SK-N-SH (cell line): Measurements from ENCODE around the gene OTOP3. TPM values are rescaled to one million over a fixed set of nuclear protein-coding genes. Genes with fewer than 3 reads are reported as not detected.

Experiments
- CTCF ChIA-PET: fragments of 300-600, 350-600 bp; formaldehyde crosslinking; extraction: SDS; loops from one replicate; lab custom pipeline; 2021; lab: Yijun Ruan, JAX
- POLR2A ChIA-PET: fragments of 350-600 bp; sonication (Branson Sonifier 250); formaldehyde crosslinking; extraction: SDS; loops from one replicate; lab custom pipeline; 2020; ENCODE audit warnings: antibody characterized with exemption, inconsistent platforms; lab: Yijun Ruan, JAX
- DNase-seq: peaks from one replicate; pipeline ENCODE4 v3.0.0; 2012
- H2AFZ ChIP-seq: fragments of 200-600 bp; sonication (generic); 2 replicates; pipeline ENCODE4 v1.8.1; 2016; ENCODE audit warnings: antibody characterized with exemption, mild to moderate bottlenecking, low read depth
- H3F3A ChIP-seq: fragments of 200-600 bp; sonication (generic); replicated peaks from 2 replicates; pipeline ENCODE3; 2016; ENCODE audit warnings: antibody characterized with exemption, mild to moderate bottlenecking; ENCODE audit not compliant: insufficient read depth
- H3K27ac ChIP-seq, 2 experiments: fragments of 200-500 bp in 1 of 2; fragments of 200-600 bp in 1 of 2; sonication (Bioruptor generic) in 1 of 2; sonication (generic), shearing (Covaris generic) in 1 of 2; 2 replicates each; pipeline versions ENCODE4 v1.5.1 to v1.6.1; 2014 to 2016; ENCODE audit warnings: low read depth in 2 of 2, inconsistent platforms in 1 of 2, low read length in 1 of 2, mild to moderate bottlenecking in 1 of 2, mixed read lengths in 1 of 2
- H3K27me3 ChIP-seq: fragments of 200-600 bp; sonication (generic), shearing (Covaris generic); 2 replicates; pipeline ENCODE4 v1.6.1; 2016; ENCODE audit warnings: mixed run types; ENCODE audit not compliant: insufficient read depth
- H3K36me3 ChIP-seq, 2 experiments: fragments of 200-500 bp in 1 of 2; fragments of 200-600 bp in 1 of 2; sonication (Bioruptor generic) in 1 of 2; sonication (generic) in 1 of 2; replicated peaks in 1 of 2; 2 replicates each; pipeline versions ENCODE3 to v1.5.1; 2014 to 2016; ENCODE audit warnings: low read length in 1 of 2, mild to moderate bottlenecking in 1 of 2; ENCODE audit not compliant: insufficient read depth in 2 of 2, control insufficient read depth in 1 of 2
- H3K4me1 ChIP-seq, 2 experiments: fragments of 200-500 bp in 1 of 2; fragments of 200-600 bp in 1 of 2; sonication (Bioruptor generic) in 1 of 2; sonication (generic), shearing (Covaris generic) in 1 of 2; 2 replicates each; pipeline versions ENCODE4 v1.5.1 to v1.6.1; 2014 to 2016; ENCODE audit warnings: low read depth in 1 of 2, low read length in 1 of 2, mixed run types in 1 of 2; ENCODE audit not compliant: insufficient read depth in 2 of 2, control insufficient read depth in 1 of 2
- H3K4me2 ChIP-seq: fragments of 200-600 bp; sonication (generic), shearing (Covaris generic); 2 replicates; pipeline ENCODE4 v1.6.1; 2017; ENCODE audit warnings: mixed run types
- H3K4me3 ChIP-seq, 2 experiments: fragments of 200-500 bp in 1 of 2; fragments of 200-600 bp in 1 of 2; sonication (Bioruptor generic) in 1 of 2; sonication (generic), shearing (Covaris generic) in 1 of 2; 2 replicates each; pipeline versions ENCODE4 v1.5.1 to v1.8.1; 2014 to 2016; ENCODE audit warnings: low read depth in 2 of 2, inconsistent platforms in 1 of 2, low read length in 1 of 2, mild to moderate bottlenecking in 1 of 2, mixed read lengths in 1 of 2, moderate library complexity in 1 of 2
- H3K79me2 ChIP-seq: fragments of 200-600 bp; sonication (generic); 2 replicates; pipeline ENCODE4 v1.8.1; 2017; ENCODE audit warnings: mild to moderate bottlenecking; ENCODE audit not compliant: insufficient read depth
- H3K9ac ChIP-seq: fragments of 200-600 bp; sonication (generic); 2 replicates; pipeline ENCODE4 v1.6.1; 2017; ENCODE audit warnings: mixed run types
- H3K9me2 ChIP-seq: fragments of 200-600 bp; sonication (generic); 2 replicates; pipeline ENCODE4 v1.6.1; 2017; ENCODE audit warnings: mixed run types
- H3K9me3 ChIP-seq: fragments of 200-600 bp; sonication (generic); 2 replicates; pipeline ENCODE4 v1.6.1; 2017; ENCODE audit warnings: mixed run types, mild to moderate bottlenecking, moderate library complexity
- H4K20me1 ChIP-seq: fragments of 200-600 bp; sonication (generic); 2 replicates; pipeline ENCODE4 v1.6.1; 2017; ENCODE audit warnings: mild to moderate bottlenecking, mixed run types; ENCODE audit not compliant: insufficient read depth
- CHD2 ChIP-seq: fragments of 150-350 bp; IDR thresholded peaks from 2 replicates; pipeline ENCODE4 v1.6.1; 2018; ENCODE audit warnings: low read length; ENCODE audit not compliant: partially characterized antibody
- FOSL2 ChIP-seq: IDR thresholded peaks from 2 replicates; pipeline ENCODE4 v1.4.0; 2012; ENCODE audit warnings: low read depth, mild to moderate bottlenecking, moderate library complexity, borderline replicate concordance
- FOXJ3 ChIP-seq: sonication (generic); formaldehyde crosslinking; IDR thresholded peaks from 2 replicates; pipeline ENCODE4 v1.5.1; 2020; ENCODE audit warnings: mild to moderate bottlenecking, missing genetic modification reagents
- GATA2 ChIP-seq: sonication (generic); formaldehyde crosslinking; IDR thresholded peaks from 2 replicates; pipeline ENCODE4 v1.5.0; 2020; ENCODE audit warnings: mild to moderate bottlenecking, missing genetic modification reagents
- MXI1 ChIP-seq: IDR thresholded peaks from 2 replicates; pipeline ENCODE4 v1.6.1; 2012; ENCODE audit warnings: mild to moderate bottlenecking, low read depth, low read length, improper control_type of control experiment
- NRF1 ChIP-seq: IDR thresholded peaks from 2 replicates; pipeline ENCODE4 v1.6.1; 2012; ENCODE audit warnings: low read depth, mild to moderate bottlenecking, low read length
- RFX5 ChIP-seq: IDR thresholded peaks from 2 replicates; pipeline ENCODE4 v1.6.1; 2012; ENCODE audit warnings: mild to moderate bottlenecking, improper control_type of control experiment, low read length
- SIN3A ChIP-seq: IDR thresholded peaks from 2 replicates; pipeline ENCODE4 v1.6.1; 2012; ENCODE audit warnings: low read depth, mild to moderate bottlenecking, low read length, moderate library complexity, borderline replicate concordance
- WGBS: methylation state at CpG from one replicate; pipeline ENCODE4 v1.1.6; 2017; ENCODE audit warnings: low lambda C conversion rate; 5-methylcytosine and 5-hydroxymethylcytosine counted together
- polyA plus RNA-seq, 3 experiments: library from polyadenylated mRNA; depleted of rRNA; stranded (reverse); fragments of >200 nt; gene quantifications; 2 replicates each; pipeline ENCODE4 v1.2.3, GENCODE V29; 2012
- TF ChIP-seq, protein P1 (sequence below): fragments of 200-600 bp; sonication (generic); IDR thresholded peaks from 2 replicates; pipeline ENCODE4 v1.6.1; 2017; ENCODE audit warnings: antibody characterized with exemption, mild to moderate bottlenecking, moderate library complexity
- TF ChIP-seq, protein P2 (sequence below): IDR thresholded peaks from 2 replicates; pipeline ENCODE4 v1.4.0; 2012; ENCODE audit warnings: low read depth, borderline replicate concordance

Gene OTOP3
- polyA plus RNA-seq, 1 of the 3 experiments (the other 2 are of a cell fraction): not detected

DNA sequence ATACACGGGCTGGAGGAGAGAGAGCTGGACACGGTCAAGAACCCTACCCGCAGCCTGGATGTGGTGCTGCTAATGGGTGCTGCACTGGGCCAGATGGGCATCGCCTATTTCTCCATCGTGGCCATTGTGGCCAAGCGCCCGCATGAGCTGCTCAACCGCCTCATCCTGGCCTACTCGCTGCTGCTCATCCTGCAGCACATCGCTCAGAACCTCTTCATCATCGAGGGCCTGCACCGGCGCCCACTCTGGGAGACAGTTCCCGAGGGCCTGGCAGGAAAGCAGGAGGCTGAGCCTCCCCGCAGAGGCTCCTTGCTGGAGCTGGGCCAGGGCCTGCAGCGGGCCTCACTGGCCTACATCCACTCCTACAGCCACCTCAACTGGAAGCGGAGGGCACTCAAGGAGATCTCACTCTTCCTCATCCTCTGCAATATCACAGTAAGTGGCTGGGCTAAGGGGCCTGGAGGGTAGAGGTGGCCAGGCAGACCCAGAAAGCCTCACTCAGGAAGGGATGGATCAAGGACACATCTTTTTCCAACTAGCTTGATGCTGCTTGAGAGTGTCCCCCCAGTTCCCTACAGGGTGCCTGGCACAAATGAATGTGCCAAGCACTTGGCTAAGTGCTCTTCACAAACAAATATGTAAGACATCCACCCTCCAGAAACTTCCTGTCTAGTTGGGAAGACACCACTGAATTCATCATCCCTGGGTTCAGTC is 11.5 kb downstream of the OTOP3 start (continued):
- TF ChIP-seq, protein P1, sequence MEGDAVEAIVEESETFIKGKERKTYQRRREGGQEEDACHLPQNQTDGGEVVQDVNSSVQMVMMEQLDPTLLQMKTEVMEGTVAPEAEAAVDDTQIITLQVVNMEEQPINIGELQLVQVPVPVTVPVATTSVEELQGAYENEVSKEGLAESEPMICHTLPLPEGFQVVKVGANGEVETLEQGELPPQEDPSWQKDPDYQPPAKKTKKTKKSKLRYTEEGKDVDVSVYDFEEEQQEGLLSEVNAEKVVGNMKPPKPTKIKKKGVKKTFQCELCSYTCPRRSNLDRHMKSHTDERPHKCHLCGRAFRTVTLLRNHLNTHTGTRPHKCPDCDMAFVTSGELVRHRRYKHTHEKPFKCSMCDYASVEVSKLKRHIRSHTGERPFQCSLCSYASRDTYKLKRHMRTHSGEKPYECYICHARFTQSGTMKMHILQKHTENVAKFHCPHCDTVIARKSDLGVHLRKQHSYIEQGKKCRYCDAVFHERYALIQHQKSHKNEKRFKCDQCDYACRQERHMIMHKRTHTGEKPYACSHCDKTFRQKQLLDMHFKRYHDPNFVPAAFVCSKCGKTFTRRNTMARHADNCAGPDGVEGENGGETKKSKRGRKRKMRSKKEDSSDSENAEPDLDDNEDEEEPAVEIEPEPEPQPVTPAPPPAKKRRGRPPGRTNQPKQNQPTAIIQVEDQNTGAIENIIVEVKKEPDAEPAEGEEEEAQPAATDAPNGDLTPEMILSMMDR: no peak

DNA sequence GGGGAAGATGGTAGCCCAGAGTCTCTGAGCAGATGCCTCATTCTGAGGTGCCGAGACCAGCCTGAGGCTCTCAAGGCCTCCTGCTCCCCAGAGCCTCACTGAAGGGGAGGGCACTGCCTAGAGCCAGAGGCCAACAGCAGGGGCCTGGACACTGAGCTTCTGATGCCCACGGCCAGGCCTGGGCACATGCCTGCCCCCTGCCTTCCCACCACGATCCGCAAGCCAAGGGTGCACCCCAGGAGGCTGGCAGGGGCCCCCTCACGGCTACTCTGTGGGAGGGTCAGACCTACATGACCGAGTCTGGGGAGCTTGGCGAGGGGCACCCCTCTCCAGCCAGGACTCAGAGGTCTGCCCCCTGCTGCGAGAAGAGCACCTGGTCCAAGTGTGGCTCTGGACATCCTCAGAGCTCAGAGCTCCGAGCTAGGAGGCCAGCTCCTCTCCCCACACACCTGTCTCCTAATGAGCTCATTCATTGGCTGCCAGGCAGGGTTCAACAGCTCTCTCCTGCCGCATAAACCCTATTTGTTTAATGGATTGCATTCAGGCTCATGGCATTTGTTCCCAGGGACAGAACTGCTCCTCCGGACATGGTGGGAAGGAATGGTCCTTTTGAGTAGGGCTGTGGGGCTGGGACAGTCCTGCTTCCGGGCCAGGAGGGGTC is 13.9 kb downstream of the OTOP3 start:
- H3K4me2 ChIP-seq: no peak overlapping the region
- POLR2A ChIA-PET: interaction anchor here (1.2 to 2.5 kb wide), 3 partner anchors 8 to 13 kb away, joined by 3 to 5 read pairs (median 5); no protein-coding TSS in a partner anchor
- no peaks in the 10 kb centered on the region for H3K4me1 ChIP-seq
- H3K9ac ChIP-seq: no peak overlapping the region
- no peaks in the 10 kb centered on the region for H3K36me3 ChIP-seq
- H2AFZ ChIP-seq: no peak overlapping the region
- H3F3A ChIP-seq: no peaks in the 10 kb centered on the region
- H3K9me3 ChIP-seq: no peaks in the 10 kb centered on the region
- TF ChIP-seq FOSL2 (no peak), CHD2 (no peak), SIN3A (no peak), MXI1 (no peak), FOXJ3 (no peak), RFX5 (no peak), GATA2 (CRISPR knock-in tag) (no peak), NRF1 (no peak)
- TF ChIP-seq, protein P2, sequence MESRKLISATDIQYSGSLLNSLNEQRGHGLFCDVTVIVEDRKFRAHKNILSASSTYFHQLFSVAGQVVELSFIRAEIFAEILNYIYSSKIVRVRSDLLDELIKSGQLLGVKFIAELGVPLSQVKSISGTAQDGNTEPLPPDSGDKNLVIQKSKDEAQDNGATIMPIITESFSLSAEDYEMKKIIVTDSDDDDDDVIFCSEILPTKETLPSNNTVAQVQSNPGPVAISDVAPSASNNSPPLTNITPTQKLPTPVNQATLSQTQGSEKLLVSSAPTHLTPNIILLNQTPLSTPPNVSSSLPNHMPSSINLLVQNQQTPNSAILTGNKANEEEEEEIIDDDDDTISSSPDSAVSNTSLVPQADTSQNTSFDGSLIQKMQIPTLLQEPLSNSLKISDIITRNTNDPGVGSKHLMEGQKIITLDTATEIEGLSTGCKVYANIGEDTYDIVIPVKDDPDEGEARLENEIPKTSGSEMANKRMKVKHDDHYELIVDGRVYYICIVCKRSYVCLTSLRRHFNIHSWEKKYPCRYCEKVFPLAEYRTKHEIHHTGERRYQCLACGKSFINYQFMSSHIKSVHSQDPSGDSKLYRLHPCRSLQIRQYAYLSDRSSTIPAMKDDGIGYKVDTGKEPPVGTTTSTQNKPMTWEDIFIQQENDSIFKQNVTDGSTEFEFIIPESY: no peak
- TF ChIP-seq, all 33 proteins: peak for 0
- no peak overlapping the region for H3K4me3 ChIP-seq
- WGBS: 41% methylated on average over 6 of the region's 12 CpGs
- CTCF ChIA-PET: interaction anchor here (0.6 to 10.7 kb wide), 7 partner anchors 8 to 293 kb away, joined by 3 to 104 read pairs (median 4); partner anchors contain the start of genes OTOP2 and USH1G
- peaks cover 59% of the 10 kb centered on the region for H3K27me3 ChIP-seq
- H3K9me2 ChIP-seq: no peaks in the 10 kb centered on the region
- DNase-seq: no peak
- no peaks in the 10 kb centered on the region for H3K79me2 ChIP-seq
- H4K20me1 ChIP-seq: no peaks in the 10 kb centered on the region
- H3K27ac ChIP-seq: no peak overlapping the region
